HepG2 (cell line): ENCODE measurements around the gene SP4. TPM values are rescaled to one million over a fixed set of nuclear protein-coding genes. Genes with fewer than 3 reads are reported as not detected.

Source experiments
- CHD2 ChIP-seq: IDR thresholded peaks from 2 replicates; pipeline ENCODE4 v1.6.1; 2011; ENCODE audit warnings: low read depth, low read length, improper control_type of control experiment
- EEA1 ChIP-seq: sonication (generic); formaldehyde crosslinking; IDR thresholded peaks from 2 replicates; pipeline ENCODE4 v1.5.1; 2020; ENCODE audit warnings: mild to moderate bottlenecking, missing genetic modification reagents, borderline replicate concordance
- ZNF225 ChIP-seq: sonication (generic); formaldehyde crosslinking; IDR thresholded peaks from 2 replicates; pipeline ENCODE4 v1.4.0; 2020; ENCODE audit warnings: mild to moderate bottlenecking, missing genetic modification reagents
- ZNF343 ChIP-seq: sonication (generic); formaldehyde crosslinking; IDR thresholded peaks from 2 replicates; pipeline ENCODE4 v1.4.0; 2020; ENCODE audit warnings: mild to moderate bottlenecking, missing genetic modification reagents
- ZNF432 ChIP-seq: sonication (generic); formaldehyde crosslinking; IDR thresholded peaks from 2 replicates; pipeline ENCODE4 v1.5.0; 2020; ENCODE audit warnings: missing genetic modification reagents, mild to moderate bottlenecking, borderline replicate concordance
- polyA plus RNA-seq, 8 experiments: library from polyadenylated mRNA; depleted of rRNA in 3 of 8; stranded (reverse) in 7 of 8; unstranded in 1 of 8; fragments of >200 nt; fragmentation: Illumina TruSeq in 4 of 8; extraction: Trizol in 4 of 8; gene quantifications; 2 replicates each; pipeline versions ENCODE4 v1.2.1 to v1.2.3, GENCODE V29; 2011 to 2016; ENCODE audit warnings: low read depth in 4 of 8, missing spikeins in 1 of 8, mixed read lengths in 1 of 8; ENCODE audit not compliant: insufficient read depth in 1 of 8
- total RNA-seq, 5 experiments: library from RNA; depleted of rRNA; stranded (reverse); fragments of >200 nt; fragmentation: Illumina TruSeq; extraction: Trizol; gene quantifications; 2 replicates each; pipeline ENCODE4 v1.2.3, GENCODE V29; 2016; ENCODE audit warnings: low read depth in 1 of 5
- TF ChIP-seq, protein P1 (sequence below): sonication (generic); formaldehyde crosslinking; IDR thresholded peaks from 2 replicates; pipeline ENCODE4 v1.4.0; 2020; ENCODE audit warnings: mild to moderate bottlenecking, low read depth, missing genetic modification reagents
- TF ChIP-seq, protein P2 (sequence below): sonication (generic); formaldehyde crosslinking; IDR thresholded peaks from 2 replicates; pipeline ENCODE4 v1.8.1; 2023; ENCODE audit warnings: mild to moderate bottlenecking, inconsistent platforms, moderate library complexity, missing genetic modification reagents, borderline replicate concordance
- TF ChIP-seq, protein P3 (sequence below): sonication (generic); formaldehyde crosslinking; IDR thresholded peaks from 2 replicates; pipeline ENCODE4 v1.8.0; 2022; ENCODE audit warnings: missing genetic modification reagents, mild to moderate bottlenecking, inconsistent platforms, borderline replicate concordance

Gene SP4
- total and polyA plus RNA-seq, 2 of the 13 experiments (the other 11 are each of a cell fraction or from before 2014, with no cell fraction given) = 2.7 to 4.8 TPM

DNA sequence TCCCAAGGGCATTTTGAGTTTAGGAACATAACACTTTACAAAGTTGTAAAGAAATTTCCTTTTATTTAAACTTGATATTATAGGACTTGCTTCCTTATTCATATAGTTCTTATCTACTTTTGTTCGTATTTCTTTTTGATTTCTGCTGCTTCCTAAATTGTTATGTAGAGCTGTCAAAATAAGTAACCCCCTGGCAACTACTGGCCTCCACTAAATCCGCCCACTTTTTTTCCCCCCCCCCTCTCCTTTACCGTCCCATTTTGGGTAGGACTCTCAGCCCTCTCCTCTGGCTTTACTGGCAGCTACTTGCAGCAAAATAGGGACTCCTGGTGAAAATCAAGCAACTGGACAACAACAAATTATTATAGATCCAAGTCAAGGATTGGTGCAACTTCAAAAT is 1.1 kb downstream of the SP4 start (continued):
- TF ChIP-seq, protein P1, sequence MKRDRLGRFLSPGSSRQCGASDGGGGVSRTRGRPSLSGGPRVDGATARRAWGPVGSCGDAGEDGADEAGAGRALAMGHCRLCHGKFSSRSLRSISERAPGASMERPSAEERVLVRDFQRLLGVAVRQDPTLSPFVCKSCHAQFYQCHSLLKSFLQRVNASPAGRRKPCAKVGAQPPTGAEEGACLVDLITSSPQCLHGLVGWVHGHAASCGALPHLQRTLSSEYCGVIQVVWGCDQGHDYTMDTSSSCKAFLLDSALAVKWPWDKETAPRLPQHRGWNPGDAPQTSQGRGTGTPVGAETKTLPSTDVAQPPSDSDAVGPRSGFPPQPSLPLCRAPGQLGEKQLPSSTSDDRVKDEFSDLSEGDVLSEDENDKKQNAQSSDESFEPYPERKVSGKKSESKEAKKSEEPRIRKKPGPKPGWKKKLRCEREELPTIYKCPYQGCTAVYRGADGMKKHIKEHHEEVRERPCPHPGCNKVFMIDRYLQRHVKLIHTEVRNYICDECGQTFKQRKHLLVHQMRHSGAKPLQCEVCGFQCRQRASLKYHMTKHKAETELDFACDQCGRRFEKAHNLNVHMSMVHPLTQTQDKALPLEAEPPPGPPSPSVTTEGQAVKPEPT (CRISPR knock-in tag) = no peak
- TF ChIP-seq EEA1 (CRISPR knock-in tag) (no peak), CHD2 (no peak), ZNF432 (CRISPR knock-in tag) (no peak), ZNF225 (no peak), ZNF343 (CRISPR knock-in tag) (no peak)
- TF ChIP-seq, protein P2, sequence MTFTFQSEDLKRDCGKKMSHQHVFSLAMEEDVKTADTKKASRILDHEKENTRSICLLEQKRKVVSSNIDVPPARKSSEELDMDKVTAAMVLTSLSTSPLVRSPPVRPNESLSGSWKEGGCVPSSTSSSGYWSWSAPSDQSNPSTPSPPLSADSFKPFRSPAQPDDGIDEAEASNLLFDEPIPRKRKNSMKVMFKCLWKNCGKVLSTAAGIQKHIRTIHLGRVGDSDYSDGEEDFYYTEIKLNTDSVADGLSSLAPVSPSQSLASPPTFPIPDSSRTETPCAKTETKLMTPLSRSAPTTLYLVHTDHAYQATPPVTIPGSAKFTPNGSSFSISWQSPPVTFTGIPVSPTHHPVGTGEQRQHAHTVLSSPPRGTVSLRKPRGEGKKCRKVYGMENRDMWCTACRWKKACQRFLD (CRISPR knock-in tag) = no peak
- TF ChIP-seq, protein P3, sequence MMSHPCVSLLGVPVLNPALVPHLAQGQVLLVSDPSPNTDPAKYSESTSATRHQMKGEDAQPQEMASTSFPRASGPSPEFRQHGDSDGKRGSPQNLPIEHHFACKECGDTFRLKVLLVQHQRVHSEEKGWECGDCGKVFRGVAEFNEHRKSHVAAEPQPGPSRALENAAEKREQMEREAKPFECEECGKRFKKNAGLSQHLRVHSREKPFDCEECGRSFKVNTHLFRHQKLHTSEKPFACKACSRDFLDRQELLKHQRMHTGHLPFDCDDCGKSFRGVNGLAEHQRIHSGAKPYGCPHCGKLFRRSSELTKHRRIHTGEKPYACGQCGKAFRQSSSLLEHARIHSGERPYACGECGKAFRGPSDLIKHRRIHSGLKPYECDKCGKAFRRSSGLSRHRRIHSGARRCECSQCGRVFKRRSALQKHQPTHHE (CRISPR knock-in tag) = no peak
